ENCODE data around the gene ARSG.

ARSG gene

DNA sequence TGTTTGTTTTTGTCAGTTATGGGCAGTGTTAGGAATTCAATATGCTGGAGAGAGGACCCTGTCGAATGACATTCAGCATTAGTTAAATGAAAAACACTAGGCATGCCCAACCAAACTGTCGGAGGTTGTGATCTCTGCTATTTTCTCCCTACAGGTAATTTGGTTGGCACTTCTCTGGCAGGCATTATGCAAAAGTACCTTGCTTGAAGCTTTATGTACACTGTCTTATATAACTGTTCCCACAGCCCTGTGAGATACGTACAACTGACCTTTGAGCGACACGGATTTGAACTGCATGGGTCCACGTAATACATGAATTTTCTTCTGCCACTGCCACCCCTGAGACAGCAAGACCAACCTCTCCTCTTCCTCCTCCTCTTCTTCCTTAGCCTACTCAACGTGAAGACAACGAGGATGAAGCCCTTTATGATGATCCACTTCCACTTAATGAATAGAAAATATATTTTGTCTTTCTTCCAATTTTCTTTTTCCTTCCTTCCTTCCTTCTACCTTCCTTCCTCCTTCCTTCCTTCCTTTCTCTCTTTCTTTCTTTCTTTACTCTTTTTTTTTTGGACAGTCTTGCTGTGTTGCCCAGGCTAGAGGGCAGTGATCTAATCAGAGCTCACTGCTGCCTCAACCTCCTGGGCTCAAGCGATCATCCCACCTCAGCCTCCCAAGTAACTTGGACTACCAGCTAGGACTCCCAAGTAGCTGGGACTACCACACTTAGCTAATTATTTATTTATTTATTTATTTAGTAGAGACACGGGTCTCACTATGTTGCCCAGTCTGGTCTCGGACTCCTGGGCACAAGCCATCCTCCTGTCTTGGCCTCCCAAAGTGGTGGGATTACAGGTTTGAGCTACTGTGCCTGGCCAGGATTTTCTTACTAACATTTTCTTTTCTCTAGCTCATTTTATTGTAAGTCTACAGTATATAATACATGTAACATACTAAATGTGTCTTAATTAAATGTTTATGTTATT is 88.7 kb downstream of the ARSG start:
- DNase-seq, result no peak

DNA sequence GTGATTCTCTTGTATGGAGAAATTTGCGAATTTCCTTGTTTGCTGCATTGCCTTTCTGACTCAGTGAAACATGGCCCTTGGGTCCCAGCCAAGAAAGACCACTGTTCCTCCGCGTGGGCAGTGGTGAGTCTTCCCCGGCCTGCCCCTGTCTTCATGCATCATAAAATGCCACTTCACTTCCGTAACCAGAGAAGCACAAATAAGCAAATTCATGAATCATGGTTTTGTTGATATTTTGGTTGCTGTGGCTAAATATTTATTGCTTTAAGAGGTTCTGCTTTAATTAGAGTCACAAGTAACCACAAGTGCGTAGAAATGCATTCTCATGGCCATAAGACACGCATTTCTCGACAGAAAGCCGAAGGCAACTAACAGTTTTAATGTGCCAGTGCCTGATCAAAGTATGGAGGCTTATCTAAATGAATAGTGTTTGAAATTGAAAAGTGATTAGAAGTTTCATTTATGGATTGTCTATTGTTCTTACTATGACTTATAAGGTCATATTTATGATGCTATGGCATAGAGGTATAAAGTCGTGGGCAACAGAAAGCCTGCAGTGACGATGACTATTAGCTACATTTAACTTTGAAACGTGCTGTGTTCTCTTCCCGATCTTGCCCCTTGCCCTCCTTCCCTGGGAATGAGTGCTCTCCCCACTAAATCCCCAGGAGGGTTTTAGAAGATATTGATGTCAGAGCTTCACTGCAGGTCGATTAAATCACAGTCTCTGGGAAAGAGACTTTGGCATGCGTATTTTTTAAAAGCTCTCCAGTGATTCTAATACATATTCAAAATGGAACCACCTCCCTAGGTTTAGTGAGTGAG is 90.0 kb downstream of the ARSG start:
- DNase-seq, result no peak

GRCh38 chr17:68382582-68383085 is 91.3 kb downstream of the ARSG start:
- no peak for DNase-seq

- DNase-seq, result no peak
Observed at GRCh38 chr17:68383120-68383442, 91.8 kb downstream of the ARSG start.

GRCh38 chr17:68383443-68384321 is 92.4 kb downstream of the ARSG start:
- no peak for DNase-seq

DNA sequence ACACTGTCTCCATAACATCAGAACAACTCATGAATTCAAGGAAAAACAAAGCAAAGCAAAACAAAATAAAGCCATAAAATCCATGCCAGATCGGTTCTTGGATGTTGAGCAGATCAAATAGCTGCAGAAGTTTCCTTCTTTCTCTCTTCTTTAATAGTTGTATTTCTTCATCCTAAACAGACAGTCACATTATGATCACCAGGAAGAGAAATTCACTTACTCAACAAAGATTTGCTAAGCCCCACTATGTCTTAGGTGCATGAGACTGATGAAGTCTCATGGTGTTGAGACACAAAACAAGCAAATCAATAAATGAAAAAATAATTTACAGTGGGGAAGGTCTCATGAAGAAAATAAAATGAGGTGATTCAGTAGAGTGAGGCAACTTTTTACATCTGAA is 93.2 kb downstream of the ARSG start:
- no peak for DNase-seq

DNA sequence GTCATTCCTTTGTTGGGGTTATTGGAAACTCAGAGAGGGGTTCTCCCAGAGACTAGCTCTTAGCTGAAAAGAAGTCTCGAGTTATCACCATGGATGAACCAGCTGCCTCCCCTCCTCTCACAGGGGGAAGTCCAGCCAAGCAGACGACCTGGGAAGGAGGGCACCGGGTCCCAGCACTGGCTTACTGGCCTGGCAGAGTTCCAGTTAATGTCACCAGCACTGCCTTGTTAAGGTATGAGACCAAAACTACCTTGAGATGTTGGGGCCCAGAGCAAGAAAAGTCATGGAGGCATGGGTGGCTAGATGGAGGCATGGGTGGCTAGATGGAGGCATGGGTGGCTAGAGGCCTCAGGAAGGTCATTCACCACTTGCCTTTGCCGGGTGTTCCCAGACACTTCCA is 93.6 kb downstream of the ARSG start:
- DNase-seq, result no peak

DNA sequence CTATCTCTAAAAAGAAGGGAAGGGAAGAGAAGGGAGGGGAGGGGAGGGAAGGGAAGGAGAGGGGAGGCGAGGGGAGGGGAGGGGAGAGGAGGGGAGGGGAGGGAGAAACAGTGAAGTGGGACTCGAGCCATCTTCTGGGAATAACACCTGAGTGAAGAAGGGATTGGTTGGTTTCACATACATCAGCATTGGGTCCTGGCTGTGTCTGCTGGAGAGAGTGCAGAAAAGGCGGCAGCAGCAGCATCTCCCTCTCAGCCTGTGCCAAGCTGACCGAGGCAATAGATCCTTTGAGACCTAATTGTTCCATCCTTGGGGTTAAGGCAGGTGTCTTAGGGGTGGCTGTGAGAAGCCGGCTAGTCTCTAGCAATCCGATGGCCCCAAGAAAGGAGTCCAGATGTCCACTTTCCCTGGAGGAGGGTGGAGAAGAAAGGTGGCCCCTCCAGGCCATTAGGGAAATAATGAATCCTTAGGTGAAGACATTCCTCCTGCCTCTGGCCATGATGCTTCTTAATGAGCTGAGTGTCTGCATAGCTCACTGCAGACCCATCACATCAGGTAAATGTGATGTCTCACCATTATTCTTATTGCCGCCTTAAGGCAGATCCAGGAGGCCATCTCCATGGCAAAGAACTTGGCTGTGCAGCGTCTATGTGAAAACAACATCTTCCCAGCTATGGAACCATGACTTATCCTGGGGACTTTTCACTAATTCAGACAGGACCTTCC is 94.4 kb downstream of the ARSG start:
- no peak for DNase-seq

GRCh38 chr17:68387435-68388218 is 96.3 kb downstream of the ARSG start:
- no peak for DNase-seq

DNA sequence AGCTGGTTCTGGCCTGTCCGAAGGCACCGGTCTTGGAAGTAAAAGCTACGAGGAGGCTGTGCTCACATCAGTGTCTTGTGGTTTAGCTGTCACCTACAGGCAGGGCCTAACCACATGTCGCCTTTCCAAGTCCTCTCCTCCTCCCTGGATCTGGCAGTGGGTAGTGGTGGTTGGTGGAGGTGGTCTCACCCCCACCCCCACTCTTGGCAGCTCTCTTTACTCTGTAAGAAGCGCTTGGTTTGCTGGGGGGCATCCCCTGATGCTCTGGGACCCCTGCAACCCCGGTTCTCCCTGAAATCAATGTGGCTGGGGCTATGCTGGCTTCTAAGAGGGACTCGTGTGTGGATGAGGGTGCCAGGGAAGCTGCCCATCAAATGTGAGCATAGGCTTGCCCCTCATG is 97.7 kb downstream of the ARSG start:
- no peak for DNase-seq

GRCh38 chr17:68390888-68391545 is 99.7 kb downstream of the ARSG start:
- DNase-seq, result no peak

- DNase-seq, result no peak
Observed at GRCh38 chr17:68391561-68392268, 100.4 kb downstream of the ARSG start.

- no peak for DNase-seq
Observed at GRCh38 chr17:68394608-68395331, 103.5 kb downstream of the ARSG start.

- no peak for DNase-seq
Observed at GRCh38 chr17:68396226-68397107, 105.2 kb downstream of the ARSG start.

- DNase-seq, result no peak
Observed at GRCh38 chr17:68397108-68397536, 105.8 kb downstream of the ARSG start.

GRCh38 chr17:68398691-68399637 is 107.7 kb downstream of the ARSG start:
- no peak for DNase-seq
